Testis (tissue), 2 donors: ENCODE measurements around the gene DLGAP4.

ENCODE experiments used
- POLR2A ChIP-seq: fragments of 450-650 bp; IDR thresholded peaks from one replicate; pipeline ENCODE4 v1.6.1; 2017; ENCODE audit warnings: antibody characterized with exemption, mild to moderate bottlenecking, moderate library complexity
- TF ChIP-seq, protein P1 (sequence below), 3 experiments: fragments of 450-650 bp in 2 of 3; fragments of 200-600 bp in 1 of 3; sonication (generic) in 1 of 3; IDR thresholded peaks; one replicate each; pipeline ENCODE4 v1.5.1; 2016 to 2019; ENCODE audit warnings: antibody characterized with exemption in 3 of 3, mild to moderate bottlenecking in 2 of 3, moderate library complexity in 1 of 3

DNA sequence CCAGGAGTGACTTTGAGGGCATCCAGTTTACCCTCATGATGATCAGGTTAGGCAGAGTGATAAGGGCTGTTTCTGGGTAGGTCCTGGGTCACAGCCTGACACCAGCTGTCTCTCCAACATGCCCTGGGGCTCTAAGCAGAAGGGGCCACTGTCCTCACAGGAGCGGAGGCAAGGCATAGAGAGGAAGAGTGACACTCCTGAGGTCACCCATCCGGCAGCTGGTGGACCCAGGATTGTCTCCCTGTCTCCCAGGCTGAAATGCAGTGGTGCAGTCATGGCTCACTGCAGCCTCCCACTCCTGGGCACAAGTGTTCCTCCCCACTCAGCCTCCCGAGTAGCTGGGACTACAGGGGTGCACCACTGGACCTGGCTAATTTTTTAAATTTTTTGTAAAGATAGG lies 12.0 kb downstream of the DLGAP4 start:
- TF ChIP-seq, protein P1, sequence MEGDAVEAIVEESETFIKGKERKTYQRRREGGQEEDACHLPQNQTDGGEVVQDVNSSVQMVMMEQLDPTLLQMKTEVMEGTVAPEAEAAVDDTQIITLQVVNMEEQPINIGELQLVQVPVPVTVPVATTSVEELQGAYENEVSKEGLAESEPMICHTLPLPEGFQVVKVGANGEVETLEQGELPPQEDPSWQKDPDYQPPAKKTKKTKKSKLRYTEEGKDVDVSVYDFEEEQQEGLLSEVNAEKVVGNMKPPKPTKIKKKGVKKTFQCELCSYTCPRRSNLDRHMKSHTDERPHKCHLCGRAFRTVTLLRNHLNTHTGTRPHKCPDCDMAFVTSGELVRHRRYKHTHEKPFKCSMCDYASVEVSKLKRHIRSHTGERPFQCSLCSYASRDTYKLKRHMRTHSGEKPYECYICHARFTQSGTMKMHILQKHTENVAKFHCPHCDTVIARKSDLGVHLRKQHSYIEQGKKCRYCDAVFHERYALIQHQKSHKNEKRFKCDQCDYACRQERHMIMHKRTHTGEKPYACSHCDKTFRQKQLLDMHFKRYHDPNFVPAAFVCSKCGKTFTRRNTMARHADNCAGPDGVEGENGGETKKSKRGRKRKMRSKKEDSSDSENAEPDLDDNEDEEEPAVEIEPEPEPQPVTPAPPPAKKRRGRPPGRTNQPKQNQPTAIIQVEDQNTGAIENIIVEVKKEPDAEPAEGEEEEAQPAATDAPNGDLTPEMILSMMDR (IDR thresholded peaks at IDR 0.05): no peak
- TF ChIP-seq POLR2A: no peak
